Activated naive CD4-positive, alpha-beta T cell treated with anti-CD3 and anti-CD28 coated beads, Interleukin-2, amount 10 ng/mL, durations not matched to agents 7 days and 5 days (primary cell): ENCODE data around the gene LRATD1.
"Not testable (repeated sequence)": the region's sequence is repeated elsewhere in the genome, so short reads cannot be mapped to it uniquely, and the experiment has no call there.

ENCODE experiments used
- CTCF ChIA-PET: fragments of 350-600 bp; sonication (Branson Sonifier 250); formaldehyde crosslinking; loops from one replicate; lab custom pipeline; 2021; ENCODE audit warnings: antibody characterized with exemption; lab: Charles Lee
- DNase-seq: peaks from one replicate; pipeline ENCODE4 v3.0.0-alpha.2; 2020
- H3K27ac Mint-ChIP-seq: one replicate; pipeline ENCODE4 v1.8.0; 2021; ENCODE audit warnings: mild to moderate bottlenecking, moderate library complexity, mixed read lengths
- H3K27me3 Mint-ChIP-seq: one replicate; pipeline ENCODE4 v1.8.0; 2021; ENCODE audit warnings: mild to moderate bottlenecking, mixed read lengths
- H3K36me3 Mint-ChIP-seq: one replicate; pipeline ENCODE4 v1.8.0; 2021; ENCODE audit warnings: mixed read lengths
- H3K4me1 Mint-ChIP-seq: one replicate; pipeline ENCODE4 v1.8.0; 2021; ENCODE audit warnings: mixed read lengths
- H3K4me3 Mint-ChIP-seq: one replicate; pipeline ENCODE4 v1.8.0; 2021; ENCODE audit warnings: mild to moderate bottlenecking, moderate library complexity, mixed read lengths
- H3K9me3 Mint-ChIP-seq: one replicate; pipeline ENCODE4 v1.8.0; 2021; ENCODE audit warnings: mixed read lengths

Gene LRATD1

DNA sequence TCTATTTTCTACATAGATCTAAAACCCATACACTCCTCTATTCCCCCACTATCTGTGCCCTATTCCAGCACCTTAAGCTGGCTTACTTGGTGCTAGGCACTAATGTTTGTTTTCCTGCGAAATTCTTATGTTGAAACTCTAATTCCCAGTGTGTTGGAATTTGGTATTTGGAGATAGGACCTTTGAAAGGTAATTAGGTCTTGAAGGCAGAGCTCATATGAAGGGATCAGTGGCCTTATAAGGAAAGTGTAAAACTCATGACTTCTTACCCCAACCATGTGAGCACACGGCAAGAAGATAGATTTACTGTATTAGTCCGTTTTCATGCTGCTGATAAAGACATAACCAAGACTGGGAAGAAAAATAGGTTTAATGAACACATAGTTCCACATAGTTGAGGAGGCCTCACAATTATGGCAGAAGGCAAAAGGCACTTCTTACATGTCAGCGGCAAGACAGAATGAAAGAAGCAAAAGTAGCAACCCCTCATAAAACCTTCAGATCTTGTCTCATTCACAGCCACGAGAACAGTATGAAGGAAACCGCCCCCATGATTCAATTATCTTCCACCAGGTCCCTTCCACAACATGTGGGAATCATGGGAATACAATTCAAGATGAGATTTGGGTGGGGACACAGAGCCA, 10.5 kb upstream of the LRATD1 start:
- H3K36me3 Mint-ChIP-seq = no peaks in the 10 kb centered on the region
- DNase-seq = no peak
- no peak overlapping the region for H3K27ac Mint-ChIP-seq
- no peaks in the 10 kb centered on the region for H3K4me1 Mint-ChIP-seq
- CTCF ChIA-PET = no interaction called here
- H3K4me3 Mint-ChIP-seq = no peak overlapping the region
- no peaks in the 10 kb centered on the region for H3K9me3 Mint-ChIP-seq
- H3K27me3 Mint-ChIP-seq = no peaks in the 10 kb centered on the region

DNA sequence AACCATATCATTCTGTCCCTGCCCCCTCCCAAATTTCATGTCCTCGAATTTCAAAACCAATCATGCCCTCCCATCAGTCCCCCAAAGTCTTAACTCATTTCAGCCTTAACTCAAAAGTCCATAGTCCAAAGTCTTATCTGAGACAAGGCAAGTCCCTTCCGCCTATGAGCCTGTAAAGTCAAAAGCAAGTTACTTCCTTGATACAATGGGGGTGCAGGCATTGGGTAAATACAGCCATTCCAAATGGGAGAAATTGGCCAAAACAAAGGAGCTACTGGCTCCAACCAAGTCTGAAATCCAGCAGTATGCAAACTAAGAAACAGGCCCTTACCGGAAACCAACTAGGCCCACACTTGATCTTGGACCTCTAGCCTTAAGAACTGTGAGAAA, 10.0 kb upstream of the LRATD1 start:
- not testable (repeated sequence) for H3K4me3 Mint-ChIP-seq, H3K36me3 Mint-ChIP-seq, H3K27me3 Mint-ChIP-seq, H3K4me1 Mint-ChIP-seq, H3K27ac Mint-ChIP-seq, H3K9me3 Mint-ChIP-seq, DNase-seq
- CTCF ChIA-PET = interaction anchor here (0.8 kb wide), 1 partner anchor 12 kb away, joined by 4 read pairs; no protein-coding TSS in a partner anchor

DNA sequence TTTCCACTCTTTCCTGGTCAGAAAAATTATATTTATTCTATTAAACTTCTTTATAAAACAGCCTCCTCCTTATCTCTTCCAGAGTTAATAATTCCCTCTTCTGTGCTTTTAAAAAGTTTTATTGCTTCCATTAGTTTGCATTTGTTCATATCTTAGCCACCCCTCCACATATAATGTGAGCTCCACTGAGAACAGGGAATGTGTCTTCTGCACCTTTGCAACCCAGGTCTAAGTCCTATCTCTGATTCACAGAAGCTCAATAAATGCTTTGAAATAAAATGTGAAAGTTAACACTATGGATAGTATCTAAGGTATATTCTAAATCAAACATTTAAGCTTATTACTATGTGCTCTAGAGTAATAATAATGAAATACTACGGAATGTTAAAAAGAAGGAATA, 9.3 kb upstream of the LRATD1 start:
- Mint-ChIP-seq H3K36me3 (no peaks in the 10 kb centered on the region), H3K4me1 (no peaks in the 10 kb centered on the region), H3K4me3 (no peak overlapping the region), H3K27ac (no peak overlapping the region), H3K9me3 (no peaks in the 10 kb centered on the region), H3K27me3 (no peaks in the 10 kb centered on the region)
- CTCF ChIA-PET = interaction anchor here (0.8 kb wide), 1 partner anchor 12 kb away, joined by 4 read pairs; no protein-coding TSS in a partner anchor
- no peak for DNase-seq

DNA sequence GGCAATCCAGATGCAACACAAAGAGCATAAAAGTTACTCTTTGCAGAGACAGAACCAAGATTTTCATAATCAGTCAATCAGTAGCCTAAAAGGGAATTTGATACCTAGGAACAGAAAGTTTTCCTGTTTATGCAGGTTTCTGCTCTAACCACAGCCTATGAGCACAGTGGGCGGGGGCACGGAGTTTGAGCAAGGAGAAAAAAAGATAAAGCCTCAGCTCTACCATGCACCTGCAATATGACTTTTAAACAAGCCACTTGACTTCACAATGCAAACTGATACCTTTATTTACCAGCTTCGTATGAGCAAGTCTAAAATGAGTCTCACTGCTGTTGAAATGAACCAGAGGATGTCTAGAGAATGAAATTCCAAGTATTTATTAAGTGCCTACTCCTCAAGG, 5.6 kb upstream of the LRATD1 start:
- Mint-ChIP-seq H3K27me3 (peaks cover 8% of the 10 kb centered on the region), H3K36me3 (no peaks in the 10 kb centered on the region), H3K9me3 (no peaks in the 10 kb centered on the region), H3K4me3 (no peak overlapping the region), H3K27ac (no peak overlapping the region), H3K4me1 (no peaks in the 10 kb centered on the region)
- CTCF ChIA-PET = no interaction called here
- DNase-seq = no peak

- no peak for DNase-seq
- Mint-ChIP-seq H3K27ac (no peak overlapping the region), H3K9me3 (no peaks in the 10 kb centered on the region), H3K36me3 (no peaks in the 10 kb centered on the region), H3K4me1 (no peaks in the 10 kb centered on the region), H3K4me3 (no peak overlapping the region), H3K27me3 (peaks cover 28% of the 10 kb centered on the region)
- CTCF ChIA-PET = no interaction called here
Observed at GRCh38 chr2:14628901-14629300, 3.6 kb upstream of the LRATD1 start.

DNA sequence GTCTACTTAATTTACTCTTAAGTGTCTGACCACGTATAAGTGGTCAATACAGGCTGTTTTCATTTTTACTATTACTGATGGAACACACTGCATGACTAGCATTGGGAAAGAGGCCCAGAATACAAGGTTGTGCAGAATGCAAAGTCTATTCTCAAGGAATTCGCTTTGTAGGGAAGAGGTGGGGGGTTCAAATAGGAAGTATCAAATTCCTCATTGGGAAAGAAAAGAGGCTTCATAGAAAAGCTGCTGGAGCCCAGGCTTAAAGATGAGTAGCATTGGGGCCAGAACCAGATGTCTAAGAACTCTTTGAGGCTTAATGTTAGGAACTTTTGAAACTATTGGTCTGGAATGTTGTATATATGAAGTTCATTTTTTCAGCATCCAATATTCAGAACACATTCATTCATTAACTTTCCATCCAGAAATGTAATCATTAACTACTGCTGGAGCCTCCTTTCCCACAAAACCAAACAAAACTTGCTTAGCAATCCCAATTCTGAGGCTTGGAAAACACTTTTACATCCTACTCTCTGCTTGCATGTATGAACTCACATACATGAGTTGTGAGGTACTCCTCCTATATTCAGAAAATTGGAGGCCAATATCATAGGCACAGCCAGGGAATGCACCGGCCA, 994 bp upstream of the LRATD1 start:
- DNase-seq = no peak
- H3K27ac Mint-ChIP-seq = no peak overlapping the region
- H3K4me1 Mint-ChIP-seq = no peaks in the 10 kb centered on the region
- no peaks in the 10 kb centered on the region for H3K36me3 Mint-ChIP-seq
- H3K27me3 Mint-ChIP-seq = peaks cover 51% of the 10 kb centered on the region
- CTCF ChIA-PET = no interaction called here
- H3K4me3 Mint-ChIP-seq = no peak overlapping the region
- no peaks in the 10 kb centered on the region for H3K9me3 Mint-ChIP-seq

DNA sequence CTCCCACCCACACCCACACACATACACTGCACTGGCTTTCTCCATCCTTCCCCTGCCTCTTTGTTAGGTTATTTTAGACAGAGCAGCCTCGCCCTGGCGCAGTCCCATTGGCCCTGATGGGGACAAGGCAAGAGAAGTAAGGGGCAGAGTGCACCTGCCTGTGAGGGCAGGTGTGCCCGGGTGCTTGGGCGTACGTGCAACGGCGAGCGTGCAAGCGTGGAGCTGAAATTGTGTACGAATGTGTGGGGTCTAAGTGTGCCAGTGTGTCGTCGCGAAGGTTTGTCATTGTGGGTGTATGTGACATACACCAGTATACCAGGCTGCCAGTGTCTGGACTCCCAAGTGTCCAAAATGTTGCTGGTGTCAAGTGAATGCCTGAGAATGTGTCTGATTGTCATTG, 544 bp downstream of the LRATD1 start:
- CTCF ChIA-PET = no interaction called here
- no peak for DNase-seq
- Mint-ChIP-seq H3K36me3 (no peaks in the 10 kb centered on the region), H3K27ac (no peak overlapping the region), H3K9me3 (no peaks in the 10 kb centered on the region), H3K4me3 (no peak overlapping the region), H3K27me3 (peaks cover 53% of the 10 kb centered on the region), H3K4me1 (no peaks in the 10 kb centered on the region)

GRCh38 chr2:14633461-14634181, 1.1 kb downstream of the LRATD1 start:
- H3K4me3 Mint-ChIP-seq = no peak overlapping the region
- H3K4me1 Mint-ChIP-seq = no peaks in the 10 kb centered on the region
- no peaks in the 10 kb centered on the region for H3K36me3 Mint-ChIP-seq
- no peak overlapping the region for H3K27ac Mint-ChIP-seq
- H3K27me3 Mint-ChIP-seq = peaks cover 53% of the 10 kb centered on the region
- DNase-seq = no peak
- CTCF ChIA-PET = no interaction called here
- no peaks in the 10 kb centered on the region for H3K9me3 Mint-ChIP-seq

- CTCF ChIA-PET = no interaction called here
- Mint-ChIP-seq H3K4me1 (no peaks in the 10 kb centered on the region), H3K27ac (no peak overlapping the region), H3K27me3 (peaks cover 53% of the 10 kb centered on the region), H3K9me3 (no peaks in the 10 kb centered on the region), H3K36me3 (no peaks in the 10 kb centered on the region), H3K4me3 (no peak overlapping the region)
- DNase-seq = no peak
Observed at GRCh38 chr2:14634182-14634488, 1.6 kb downstream of the LRATD1 start.

DNA sequence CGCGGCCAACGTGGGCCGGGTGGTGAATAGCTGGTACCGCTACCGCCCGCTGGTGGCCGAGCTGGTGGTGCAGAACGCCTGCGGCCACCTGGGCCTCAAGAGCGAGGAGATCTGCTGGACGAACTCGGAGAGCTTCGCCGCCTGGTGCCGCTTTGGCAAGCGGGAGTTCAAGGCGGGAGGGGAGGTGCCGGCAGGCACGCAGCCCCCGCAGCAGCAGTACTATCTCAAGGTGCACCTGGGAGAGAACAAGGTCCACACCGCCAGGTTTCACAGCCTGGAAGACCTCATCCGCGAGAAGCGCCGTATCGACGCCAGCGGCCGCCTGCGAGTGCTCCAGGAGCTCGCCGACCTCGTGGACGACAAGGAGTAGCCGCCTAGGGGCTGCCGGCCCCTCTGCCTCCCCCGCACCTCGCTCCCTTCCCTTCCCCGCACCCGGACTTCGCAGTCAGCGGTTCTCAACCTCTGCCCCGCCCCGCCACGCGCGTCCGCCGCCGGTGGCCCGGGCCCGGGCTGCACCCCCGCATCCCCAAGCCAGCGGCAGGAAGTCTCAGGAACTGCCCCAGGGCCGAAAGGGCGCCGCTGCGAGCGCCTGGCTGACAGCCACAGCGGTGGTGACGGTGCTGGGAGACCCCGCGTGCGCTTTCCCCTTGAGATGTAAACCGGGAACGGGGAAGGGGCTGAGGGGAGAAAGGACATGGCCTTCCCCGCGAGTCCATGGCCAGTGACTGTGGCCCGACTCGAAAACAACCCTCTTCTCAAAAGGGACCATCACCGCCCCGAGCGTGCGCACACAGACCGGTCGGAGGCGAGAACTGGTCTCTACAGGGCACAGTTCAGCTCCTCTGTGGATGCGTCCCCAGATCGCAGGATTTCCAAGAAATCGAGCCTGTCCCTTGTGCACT, 2.2 kb downstream of the LRATD1 start:
- no peak for DNase-seq
- peaks cover 53% of the 10 kb centered on the region for H3K27me3 Mint-ChIP-seq
- no peak overlapping the region for H3K4me3 Mint-ChIP-seq
- H3K27ac Mint-ChIP-seq = no peak overlapping the region
- no peaks in the 10 kb centered on the region for H3K36me3 Mint-ChIP-seq
- no peaks in the 10 kb centered on the region for H3K9me3 Mint-ChIP-seq
- H3K4me1 Mint-ChIP-seq = no peaks in the 10 kb centered on the region
- CTCF ChIA-PET = interaction anchor here (0.7 kb wide), 1 partner anchor 12 kb away, joined by 4 read pairs; no protein-coding TSS in a partner anchor

DNA sequence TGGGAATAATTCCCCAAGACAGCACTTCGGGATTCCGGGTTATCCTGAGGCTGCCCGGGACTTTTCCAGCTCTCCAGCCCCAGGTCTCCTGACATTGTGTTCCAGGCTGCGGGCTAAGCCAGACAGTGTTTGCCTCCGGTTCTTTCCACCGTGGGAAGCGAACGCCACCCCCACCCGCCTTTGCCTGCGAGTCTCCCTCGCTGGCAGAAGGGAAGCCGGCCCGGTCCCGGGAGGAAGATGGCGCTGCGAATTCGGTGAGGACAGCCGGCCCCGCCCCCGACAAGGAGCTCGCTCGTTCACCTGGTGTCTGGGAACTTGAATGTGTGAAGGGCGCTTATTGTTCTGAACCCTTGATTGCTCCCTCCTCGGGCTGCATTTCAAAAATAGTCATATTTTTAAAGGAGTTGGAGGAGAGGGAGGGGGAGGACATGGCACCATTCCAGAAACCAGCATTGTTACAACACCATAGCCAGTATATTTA, 2.9 kb downstream of the LRATD1 start:
- H3K4me3 Mint-ChIP-seq = no peak overlapping the region
- CTCF ChIA-PET = interaction anchor here (0.7 kb wide), 1 partner anchor 12 kb away, joined by 4 read pairs; no protein-coding TSS in a partner anchor
- H3K9me3 Mint-ChIP-seq = no peaks in the 10 kb centered on the region
- H3K27ac Mint-ChIP-seq = no peak overlapping the region
- peaks cover 53% of the 10 kb centered on the region for H3K27me3 Mint-ChIP-seq
- H3K36me3 Mint-ChIP-seq = no peaks in the 10 kb centered on the region
- DNase-seq = no peak
- no peaks in the 10 kb centered on the region for H3K4me1 Mint-ChIP-seq

DNA sequence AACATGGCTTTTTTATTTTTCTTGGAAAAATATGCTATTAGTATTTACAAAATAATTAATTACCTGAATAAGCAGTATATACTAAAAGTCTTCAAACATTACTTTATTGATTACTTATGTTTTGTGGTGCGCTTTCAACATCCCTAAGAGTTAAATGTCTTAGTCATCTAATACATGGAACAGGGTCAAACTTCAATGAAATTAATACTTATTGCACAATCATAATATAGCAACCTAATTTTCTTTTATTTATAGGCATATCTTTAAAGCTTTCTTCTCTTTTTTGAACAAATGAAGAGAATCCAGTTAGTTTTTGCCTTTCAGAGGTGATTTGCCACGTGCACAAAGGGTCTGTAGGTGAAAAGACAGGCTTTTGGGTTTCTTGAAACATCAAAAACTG, 6.0 kb downstream of the LRATD1 start:
- DNase-seq = no peak
- Mint-ChIP-seq H3K4me3 (no peak overlapping the region), H3K27me3 (peaks cover 29% of the 10 kb centered on the region), H3K4me1 (no peaks in the 10 kb centered on the region), H3K27ac (no peak overlapping the region), H3K9me3 (no peaks in the 10 kb centered on the region), H3K36me3 (no peaks in the 10 kb centered on the region)
- CTCF ChIA-PET = no interaction called here

DNA sequence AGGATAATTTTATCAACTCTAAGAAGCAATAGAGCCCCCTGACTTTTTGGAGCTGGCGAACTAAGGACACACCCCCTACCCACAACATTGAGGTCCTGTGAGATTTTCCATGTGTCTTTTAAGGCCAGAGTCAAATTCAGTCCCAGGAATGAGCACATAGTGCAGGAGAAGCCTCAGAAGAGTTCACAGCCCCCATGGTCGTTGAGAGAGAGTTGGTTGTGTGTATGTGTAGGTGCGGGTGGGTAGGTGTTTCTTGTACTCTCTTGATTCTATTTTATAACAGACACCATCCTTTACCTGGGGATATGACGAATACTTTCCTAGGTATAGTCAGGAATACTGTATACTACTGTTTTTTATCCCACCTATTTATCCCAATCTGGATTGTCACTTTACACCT, 8.6 kb downstream of the LRATD1 start:
- Mint-ChIP-seq H3K36me3 (no peaks in the 10 kb centered on the region), H3K27me3 (peaks cover 6% of the 10 kb centered on the region), H3K4me3 (no peak overlapping the region), H3K4me1 (no peaks in the 10 kb centered on the region), H3K27ac (no peak overlapping the region), H3K9me3 (no peaks in the 10 kb centered on the region)
- CTCF ChIA-PET = no interaction called here
- DNase-seq = no peak

GRCh38 chr2:14642499-14642898, 10.0 kb downstream of the LRATD1 start:
- Mint-ChIP-seq H3K36me3 (no peaks in the 10 kb centered on the region), H3K4me3 (no peak overlapping the region), H3K27ac (no peak overlapping the region), H3K9me3 (no peaks in the 10 kb centered on the region), H3K4me1 (no peaks in the 10 kb centered on the region), H3K27me3 (no peaks in the 10 kb centered on the region)
- CTCF ChIA-PET = no interaction called here
- DNase-seq = no peak
